HG03280 (cell line): ENCODE data around the gene GBGT1.

Source experiments
- ATAC-seq: cut with Tn5 transposase; IDR thresholded peaks from one replicate; pipeline ENCODE4 v1.9.1; 2021; ENCODE audit warnings: mild to moderate bottlenecking, moderate library complexity; ENCODE audit not compliant: unreplicated experiment

GBGT1 gene

DNA sequence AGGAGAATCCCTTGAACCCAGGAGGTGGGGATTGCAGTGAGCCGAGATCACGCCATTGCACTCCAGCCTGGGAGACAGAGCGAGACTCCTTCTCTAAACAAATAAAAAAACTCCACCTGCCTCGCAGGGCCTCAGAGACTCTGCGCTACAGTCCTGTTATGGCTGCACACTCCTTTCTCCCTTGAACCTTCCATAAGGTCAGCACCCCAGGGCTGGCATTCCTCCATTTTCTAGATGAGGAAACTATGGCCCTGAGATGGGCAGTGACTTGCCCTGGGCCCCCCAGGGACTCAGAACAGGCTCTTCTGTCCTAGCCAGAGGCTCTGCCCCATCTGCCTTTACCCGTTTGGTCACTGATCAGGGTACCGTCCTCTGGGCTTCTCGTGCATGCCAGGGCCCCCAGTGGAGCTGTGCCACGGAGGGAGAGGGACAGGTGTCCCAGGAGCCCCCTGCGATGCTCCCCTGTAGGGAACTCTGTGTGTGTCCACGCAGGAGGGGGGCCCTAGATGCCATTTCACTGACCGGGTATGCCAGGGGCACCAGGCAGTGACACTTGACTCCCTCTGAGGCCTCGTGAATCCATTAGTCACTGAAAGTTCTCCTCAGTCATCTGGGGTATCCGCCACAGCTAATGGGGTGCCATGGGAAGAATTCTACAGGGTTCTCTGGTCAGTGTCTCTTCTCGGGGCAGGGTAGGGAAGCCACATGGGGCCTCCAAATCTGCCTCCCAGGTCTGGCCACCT, 58.8 kb downstream of the GBGT1 start:
- no peak for ATAC-seq

DNA sequence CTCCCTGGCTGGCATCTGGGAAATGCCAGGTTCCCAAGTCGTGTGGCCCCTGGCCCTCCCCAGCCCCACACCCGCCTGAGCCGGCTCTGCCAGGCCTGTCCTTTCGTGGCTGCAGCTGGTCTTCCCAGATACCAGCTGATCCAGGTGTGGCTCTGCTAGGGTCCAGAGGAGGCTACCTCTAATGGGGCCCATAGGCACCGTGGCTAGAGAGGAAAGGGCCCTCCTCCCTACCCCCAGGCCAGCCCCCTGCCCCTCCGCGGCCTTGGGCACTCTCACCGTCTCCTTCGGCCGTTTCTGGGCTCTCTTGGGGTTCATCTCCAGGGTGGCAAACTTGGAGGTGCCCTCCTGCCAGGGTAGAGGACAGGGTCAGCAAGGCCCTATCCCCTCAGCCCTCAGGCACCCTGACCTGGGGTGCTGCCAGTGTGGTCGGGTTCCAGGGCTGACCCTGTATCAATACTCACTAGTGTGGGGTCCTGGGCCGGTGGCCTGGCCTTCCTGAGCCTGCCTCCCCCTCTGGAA, 59.7 kb downstream of the GBGT1 start:
- no peak for ATAC-seq

DNA sequence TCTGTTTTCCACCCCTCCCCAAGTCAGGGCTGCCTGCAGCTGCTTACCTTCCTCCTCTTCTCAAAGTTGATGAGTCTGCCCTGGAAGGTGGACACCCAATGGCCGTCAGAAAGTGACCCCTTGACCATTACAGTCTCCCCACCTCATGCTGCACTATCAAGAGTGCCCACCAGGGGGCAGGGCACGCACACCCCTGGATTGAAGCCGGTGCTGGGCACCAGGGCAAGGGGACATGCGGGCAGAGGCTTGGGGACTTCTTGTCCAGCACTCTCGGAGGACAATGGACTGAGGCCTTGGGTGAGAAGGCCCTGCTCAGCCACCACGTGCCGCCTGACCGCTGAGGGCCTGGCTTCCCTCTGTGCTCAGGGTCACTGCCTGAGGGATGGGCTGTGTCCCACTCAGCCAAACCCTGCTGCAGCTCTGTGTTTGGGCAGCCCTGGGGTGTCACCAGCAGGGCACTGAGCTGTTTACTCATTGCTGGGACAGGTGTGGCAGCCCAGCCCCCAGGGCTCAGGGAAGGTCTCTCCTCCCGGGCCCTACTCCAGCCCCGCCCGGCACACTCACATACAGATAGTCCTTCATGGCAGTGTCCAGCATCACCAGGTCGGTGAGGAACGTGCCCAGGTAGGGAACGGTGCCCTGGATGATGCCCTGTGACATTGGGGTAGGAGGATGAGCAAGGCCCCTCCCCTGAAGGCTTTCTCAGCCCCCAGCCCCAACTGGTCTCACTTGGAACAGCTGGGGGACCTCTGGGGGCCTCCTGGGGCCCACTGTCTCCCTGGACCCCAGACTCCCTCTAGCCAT, 60.3 kb downstream of the GBGT1 start:
- no peak for ATAC-seq
